SH-SY5Y (cell line): ENCODE results near the gene HOXA3.

Experiments used
- GATA2 ChIP-seq: IDR thresholded peaks from 2 replicates; pipeline ENCODE4 v1.6.1; 2011; ENCODE audit warnings: mild to moderate bottlenecking, low read depth, low read length
- GATA3 ChIP-seq: IDR thresholded peaks from 2 replicates; pipeline ENCODE4 v1.6.1; 2011; ENCODE audit warnings: low read depth, mild to moderate bottlenecking, low read length, moderate library complexity

The HOXA3 gene

DNA sequence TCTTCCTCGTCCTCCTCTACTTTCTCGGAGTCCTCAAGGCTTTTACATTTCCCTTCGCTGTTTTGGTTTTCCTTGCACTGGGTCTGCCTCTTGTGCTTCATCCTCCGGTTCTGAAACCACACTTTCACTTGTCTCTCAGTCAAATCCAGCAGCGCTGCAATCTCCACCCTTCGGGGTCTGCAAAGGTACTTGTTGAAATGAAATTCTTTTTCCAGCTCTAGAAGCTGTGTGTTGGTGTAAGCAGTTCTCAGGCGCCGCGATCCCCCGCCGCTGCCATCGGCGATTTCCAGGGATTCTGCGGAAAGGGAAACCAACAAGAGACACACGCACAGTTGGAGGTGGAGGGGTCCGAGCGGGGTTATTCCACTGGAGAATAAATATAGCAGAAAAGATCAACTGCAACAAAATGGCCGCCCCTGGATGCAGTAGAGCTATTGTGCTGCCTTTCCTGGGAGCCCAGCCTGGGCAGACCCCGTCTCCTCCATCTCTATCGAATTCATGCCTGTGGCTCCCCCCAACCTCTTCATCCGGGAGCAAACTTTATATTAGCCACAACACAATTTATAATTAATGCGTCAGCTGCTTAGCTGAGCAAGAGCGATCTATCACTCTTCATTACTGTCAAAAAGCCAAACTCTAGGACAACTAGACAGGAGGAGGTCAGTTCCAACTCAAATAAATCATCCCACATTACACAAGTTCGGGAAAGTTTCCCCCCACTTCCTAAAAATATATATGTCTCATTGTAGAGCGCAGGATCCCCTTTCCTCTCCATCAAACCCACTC, 51.0 kb downstream of the HOXA3 start:
- TF ChIP-seq GATA3 (no peak), GATA2 (no peak)

DNA sequence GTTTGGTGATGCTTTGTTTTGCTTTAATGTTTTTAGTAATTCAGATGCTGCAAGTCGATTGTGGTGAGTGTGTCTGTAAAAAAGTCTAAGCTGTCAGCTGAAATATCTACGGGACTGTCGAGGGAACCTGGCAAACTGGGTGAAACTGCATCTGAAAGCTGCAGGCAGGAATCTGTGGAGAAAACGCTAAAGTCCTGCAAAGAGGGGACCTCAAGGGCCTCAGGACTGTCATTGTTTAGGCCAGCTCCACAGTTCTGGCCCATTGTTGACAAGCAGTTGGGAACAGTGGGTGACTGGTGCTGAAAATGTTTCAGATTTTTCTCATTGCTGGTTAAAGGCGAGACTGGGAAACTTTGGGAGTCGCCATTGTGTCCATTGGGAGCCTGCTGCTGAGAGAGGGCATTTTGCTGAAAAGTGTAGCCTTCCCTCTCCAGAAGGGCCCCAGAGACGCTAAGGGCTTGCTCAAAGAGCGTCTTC, 51.7 kb downstream of the HOXA3 start:
- TF ChIP-seq GATA3: no peak

DNA sequence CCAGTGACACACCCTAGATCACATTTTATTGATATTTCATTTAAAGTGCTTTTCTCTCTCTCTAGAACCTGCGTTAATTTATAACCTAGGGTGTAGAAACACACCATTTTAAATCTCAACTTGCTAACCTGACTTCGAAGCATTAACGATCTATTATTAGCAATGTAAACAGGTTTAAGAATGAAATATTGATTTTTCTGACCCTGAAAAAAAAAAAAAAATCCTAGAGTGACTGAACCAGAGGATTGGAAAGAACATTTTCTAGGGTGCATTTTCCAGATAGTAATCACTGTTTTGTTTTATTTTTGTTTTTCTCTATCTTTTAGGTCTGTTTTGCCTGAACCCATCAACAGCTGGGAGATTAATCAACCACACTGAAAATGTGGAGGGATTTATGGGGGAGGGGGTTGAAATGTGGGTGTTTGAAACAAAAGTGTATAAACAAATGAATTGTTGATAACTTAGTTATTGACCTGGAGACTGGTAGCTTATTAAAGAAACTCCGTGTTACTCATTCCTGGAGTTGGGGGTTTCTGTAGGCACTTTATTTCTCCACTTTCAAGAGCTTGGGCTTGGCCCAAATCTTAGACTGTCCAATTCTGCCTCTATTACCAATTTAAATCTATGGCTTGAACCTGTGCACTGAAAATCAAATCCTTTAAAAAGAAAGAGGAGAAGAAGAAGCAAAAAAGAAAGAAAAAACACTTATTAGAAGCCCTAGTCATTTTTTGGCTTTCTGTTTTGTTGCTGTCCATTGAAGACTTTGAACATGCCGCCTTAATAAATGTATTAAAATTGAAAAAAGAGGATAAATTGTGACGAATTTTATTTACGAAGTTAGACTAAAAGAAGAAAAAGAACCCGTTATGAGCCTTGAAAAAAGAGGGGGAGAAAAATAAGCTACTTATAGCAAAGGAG, 52.7 kb downstream of the HOXA3 start:
- TF ChIP-seq GATA2 (no peak), GATA3 (no peak)

DNA sequence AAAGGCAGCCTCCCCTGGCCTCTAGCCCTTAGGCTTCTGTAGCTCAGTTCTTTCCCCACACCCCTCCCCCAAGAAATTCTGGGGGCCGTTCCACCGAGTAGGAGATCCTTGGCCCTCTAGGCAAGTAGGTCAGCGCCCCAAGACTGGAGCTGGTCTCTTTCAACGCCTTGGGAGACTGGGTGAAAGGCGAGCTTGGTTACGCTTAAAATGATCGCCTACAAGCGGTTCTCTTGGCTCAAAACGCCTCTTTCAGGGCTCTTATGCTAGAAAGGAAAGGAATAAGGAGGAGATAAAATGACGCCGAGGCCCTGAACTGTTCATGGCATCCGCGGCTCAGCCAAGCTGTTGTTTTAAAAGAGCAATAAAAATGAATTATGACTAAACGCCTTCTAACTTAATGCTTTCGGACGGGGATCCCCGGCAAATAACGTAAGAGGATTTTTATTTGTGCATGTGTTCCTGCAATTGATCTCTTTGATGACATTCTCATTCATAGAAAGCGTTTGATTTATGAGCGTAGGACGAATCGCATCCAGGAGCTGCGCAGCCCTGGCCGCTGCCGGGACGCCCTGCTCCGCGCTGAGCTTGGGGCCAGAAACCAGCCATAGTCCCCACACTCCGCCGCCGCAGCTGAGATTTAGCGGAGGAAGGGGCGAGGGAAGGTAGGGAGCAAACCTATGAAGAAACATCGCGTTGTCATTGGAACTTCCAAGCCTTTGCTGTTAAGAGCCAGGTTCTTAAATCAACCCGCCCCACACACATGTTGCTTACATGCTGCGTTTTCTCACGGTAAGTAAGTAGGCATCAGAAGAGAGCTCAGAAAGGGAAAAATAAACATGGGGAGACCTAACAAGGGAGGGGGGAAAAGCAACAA, 53.6 kb downstream of the HOXA3 start:
- TF ChIP-seq GATA2 (no peak), GATA3 (no peak)

DNA sequence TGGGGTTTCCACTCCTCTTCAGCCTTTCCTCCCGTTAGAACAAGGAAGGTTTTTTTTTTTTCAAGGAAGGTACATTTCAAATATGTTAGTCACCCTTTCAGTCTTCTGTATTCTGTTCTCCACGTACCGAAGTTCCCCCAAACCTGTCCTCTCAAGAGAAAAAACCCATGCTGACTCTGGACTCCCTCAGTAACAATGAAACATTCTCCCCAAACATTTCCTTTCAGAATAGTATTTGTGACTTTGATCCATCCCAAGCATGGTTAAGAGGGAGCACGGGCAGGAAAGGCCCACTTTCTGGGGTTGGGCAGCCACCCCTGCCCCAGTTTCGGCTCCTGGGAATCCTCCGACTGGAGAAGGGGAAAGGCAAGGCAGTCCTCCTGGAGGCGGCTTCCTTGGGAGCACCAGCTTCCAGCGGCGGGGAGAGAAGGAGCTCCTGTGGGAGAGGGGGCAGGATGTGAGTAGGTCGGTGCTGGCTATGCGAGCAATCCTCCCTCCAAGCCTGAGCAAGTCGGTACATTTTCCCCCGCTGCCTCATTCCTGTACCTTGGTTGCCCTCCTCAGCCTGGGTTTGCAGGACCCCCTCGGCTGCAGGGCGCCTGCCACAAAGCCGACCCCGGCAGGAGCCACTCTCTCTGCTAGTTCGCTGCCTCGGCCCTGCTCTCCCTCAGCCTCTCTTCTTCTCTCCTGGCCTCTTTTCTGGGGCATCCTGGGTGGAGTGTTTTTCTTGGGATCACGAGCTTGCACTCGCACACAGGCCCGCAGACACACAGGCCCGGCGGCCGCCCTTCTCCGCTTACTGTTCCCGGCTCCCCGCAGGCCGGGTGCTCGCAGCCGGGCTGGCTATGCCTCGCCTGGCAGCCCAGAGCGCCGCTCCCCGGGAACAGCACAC, 54.5 kb downstream of the HOXA3 start:
- no peak for TF ChIP-seq GATA2
- no peak for TF ChIP-seq GATA3

DNA sequence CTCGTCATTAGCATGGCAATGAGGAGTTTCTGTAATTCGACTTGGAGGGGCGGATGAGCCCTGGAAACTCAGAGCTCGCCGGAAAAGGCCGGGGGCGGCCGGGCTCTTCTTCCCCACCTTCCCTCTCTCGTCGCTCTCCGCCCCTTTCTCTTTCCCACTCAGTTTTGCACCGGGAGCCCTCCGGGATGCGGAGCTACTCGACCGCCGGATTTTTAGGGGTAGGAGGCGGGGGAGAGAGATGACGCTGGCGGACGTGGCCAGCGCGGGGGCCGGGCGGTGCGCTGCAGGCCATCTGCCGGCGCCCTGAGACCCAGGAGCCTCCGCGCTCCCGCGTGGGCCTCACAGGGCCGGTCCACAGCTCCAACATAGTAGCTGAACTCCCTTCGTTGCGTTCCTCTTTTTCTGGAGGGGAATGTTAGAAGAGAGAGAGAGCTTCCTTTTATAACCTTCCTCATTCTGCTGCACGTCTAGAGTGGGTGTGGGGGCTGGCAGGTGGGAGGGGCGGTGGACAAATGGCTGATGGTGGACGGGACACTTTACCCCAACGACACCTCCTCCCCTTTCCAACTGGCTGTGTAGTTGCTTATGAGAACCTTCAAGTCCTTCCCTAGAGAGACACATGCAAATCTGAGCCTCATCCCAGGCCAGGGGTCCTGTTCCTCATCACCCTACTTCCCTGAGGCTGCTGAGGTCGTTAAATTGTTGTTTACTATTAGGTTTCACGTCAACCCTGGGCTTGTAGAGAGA, 55.4 kb downstream of the HOXA3 start:
- TF ChIP-seq GATA3 (no peak), GATA2 (no peak)

DNA sequence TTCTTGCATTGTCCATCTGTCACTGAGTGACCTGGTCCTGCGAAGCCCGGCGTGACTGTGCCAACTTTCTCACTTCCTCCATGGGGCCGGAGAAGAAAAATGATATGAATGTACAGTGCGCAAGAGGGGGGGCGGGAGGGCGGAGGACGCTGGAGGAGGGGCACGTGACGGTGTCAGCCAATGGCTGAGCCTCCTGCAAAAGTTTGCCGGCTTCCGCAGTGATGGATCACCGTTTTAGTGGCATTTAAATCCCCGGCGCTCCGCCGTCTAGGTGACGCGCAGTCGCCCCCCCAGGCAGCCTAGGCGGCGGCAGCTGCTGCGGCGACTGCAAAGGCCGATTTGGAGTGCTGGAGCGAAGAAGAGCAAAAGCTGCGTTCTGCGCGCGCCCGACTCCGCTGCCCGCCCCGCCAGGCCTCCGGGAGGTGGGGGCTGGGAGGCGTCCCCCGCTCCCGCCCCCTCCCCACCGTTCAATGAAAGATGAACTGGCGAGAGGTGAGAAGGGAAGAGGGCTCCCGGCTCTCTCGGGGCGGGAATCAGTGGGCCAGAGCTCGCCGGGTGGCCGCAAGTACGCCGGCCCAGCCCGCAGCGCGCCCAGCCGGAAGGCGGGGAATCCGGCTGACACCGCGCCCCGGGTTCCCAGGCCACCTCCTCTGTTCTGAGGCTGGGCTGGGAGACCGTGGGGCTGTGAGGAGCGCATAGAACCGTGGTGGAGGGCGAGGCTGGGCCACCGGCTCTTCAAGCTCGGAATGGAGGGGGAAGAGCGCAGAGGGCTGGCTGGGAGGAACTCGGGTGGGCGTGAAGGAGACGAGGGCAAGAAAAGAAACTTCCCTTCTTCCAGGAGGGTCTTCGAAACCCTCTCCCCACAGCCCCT, 56.3 kb downstream of the HOXA3 start, which contains the start of gene HOXA1:
HOXA1 (minus strand) TSS at position 104 of the 871 bp plus-strand sequence; CDS start at position 16, 88 bp downstream.
- TF ChIP-seq GATA3: no peak
- TF ChIP-seq GATA2: no peak

DNA sequence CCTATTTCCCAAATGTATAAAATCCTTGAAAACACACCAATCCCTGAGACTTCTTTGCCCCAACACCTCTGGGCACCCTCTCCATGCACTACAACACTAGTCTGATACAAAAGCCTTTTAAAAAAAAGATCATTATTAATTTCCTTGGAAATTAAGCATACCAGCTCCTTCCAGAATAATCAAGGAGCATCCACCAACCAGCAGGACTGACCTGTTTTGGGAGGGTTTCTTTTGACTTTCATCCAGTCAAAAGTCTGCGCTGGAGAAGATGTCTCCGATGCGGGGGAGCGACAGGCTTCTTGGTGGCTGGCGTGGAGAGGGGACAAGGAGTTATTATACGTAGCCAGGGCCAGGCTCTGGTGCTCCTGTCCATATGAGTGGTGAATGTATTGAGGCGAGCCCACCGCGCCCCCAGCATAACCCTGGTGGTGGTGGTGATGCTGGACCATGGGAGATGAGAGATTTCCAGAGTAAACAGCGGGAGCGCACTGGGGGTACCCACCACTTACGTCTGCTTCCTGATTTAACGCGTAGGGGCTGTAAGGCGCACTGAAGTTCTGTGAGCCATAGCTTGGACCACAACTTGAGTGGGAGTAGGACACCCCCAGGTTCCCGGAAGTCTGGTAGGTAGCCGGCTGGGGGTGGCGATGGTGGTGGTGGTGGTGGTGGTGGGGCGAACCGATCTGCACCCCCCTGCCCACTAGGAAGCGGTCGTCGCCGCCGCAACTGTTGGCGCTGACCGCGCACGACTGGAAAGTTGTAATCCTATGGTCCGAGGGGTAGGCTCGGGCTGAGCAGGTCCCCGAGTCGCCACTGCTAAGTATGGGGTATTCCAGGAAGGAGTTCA, 57.1 kb downstream of the HOXA3 start:
- TF ChIP-seq GATA2 (no peak), GATA3 (no peak)

DNA sequence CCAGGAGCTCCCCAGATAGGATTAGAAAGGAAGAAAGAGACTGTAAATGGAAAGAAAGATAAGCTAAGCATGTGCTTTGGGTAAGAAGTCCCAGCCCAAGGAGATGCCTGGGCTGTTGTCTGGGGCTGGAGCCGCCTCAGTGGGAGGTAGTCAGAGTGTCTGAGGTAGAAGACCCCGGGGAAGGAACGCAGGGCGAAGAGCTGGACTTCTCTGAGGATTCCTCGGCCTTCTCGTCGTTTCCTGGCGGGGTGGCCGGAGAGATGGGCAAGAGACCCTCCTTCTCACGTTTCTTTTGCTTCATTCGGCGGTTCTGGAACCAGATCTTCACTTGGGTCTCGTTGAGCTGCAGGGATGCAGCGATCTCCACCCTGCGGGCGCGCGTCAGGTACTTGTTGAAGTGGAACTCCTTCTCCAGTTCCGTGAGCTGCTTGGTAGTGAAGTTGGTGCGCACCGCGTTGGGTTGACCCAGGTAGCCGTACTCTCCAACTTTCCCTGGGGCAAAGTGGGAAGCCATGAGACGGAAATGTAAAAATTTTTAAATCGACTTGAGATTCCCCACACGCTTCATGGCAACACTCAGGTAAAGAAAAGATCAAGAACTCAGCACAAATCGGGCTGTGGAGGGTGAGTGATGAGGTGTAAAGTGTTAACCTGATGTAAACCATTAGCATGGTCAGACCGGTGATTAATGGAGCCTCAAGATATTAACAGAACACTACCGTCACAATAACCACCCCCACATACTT, 57.9 kb downstream of the HOXA3 start:
- TF ChIP-seq GATA2 (no peak), GATA3 (no peak)
